Gastrocnemius medialis (tissue), 4 donors: ENCODE data around the gene KIF12.

Source experiments
- POLR2A ChIP-seq, 2 donors: fragments of 450-650 bp; IDR thresholded peaks; one replicate each; pipeline ENCODE4 v1.6.1; 2017; ENCODE audit warnings: antibody characterized with exemption in 2 of 2, mild to moderate bottlenecking in 2 of 2, moderate library complexity in 2 of 2
- TF ChIP-seq, protein P1 (sequence below), 5 experiments: fragments of 450-650 bp in 3 of 5; fragments of 200-600 bp in 2 of 5; sonication (generic) in 2 of 5; IDR thresholded peaks in 4 of 5; conservative IDR thresholded peaks in 1 of 5; 1 replicate in 4 of 5; 2 replicates in 1 of 5; pipeline ENCODE4 v1.5.1; 2016 to 2019; ENCODE audit warnings: antibody characterized with exemption in 5 of 5, mild to moderate bottlenecking in 3 of 5, moderate library complexity in 3 of 5

- TF ChIP-seq, protein P1, sequence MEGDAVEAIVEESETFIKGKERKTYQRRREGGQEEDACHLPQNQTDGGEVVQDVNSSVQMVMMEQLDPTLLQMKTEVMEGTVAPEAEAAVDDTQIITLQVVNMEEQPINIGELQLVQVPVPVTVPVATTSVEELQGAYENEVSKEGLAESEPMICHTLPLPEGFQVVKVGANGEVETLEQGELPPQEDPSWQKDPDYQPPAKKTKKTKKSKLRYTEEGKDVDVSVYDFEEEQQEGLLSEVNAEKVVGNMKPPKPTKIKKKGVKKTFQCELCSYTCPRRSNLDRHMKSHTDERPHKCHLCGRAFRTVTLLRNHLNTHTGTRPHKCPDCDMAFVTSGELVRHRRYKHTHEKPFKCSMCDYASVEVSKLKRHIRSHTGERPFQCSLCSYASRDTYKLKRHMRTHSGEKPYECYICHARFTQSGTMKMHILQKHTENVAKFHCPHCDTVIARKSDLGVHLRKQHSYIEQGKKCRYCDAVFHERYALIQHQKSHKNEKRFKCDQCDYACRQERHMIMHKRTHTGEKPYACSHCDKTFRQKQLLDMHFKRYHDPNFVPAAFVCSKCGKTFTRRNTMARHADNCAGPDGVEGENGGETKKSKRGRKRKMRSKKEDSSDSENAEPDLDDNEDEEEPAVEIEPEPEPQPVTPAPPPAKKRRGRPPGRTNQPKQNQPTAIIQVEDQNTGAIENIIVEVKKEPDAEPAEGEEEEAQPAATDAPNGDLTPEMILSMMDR (IDR thresholded peaks at IDR 0.05 in 4 of 5, conservative IDR thresholded peaks at IDR 0.05 in 1 of 5) = no peak
- no peak for TF ChIP-seq POLR2A (IDR thresholded peaks at IDR 0.05)
These were observed 6.1 kb upstream of the KIF12 start for GRCh38 chr9:114105236-114105635.
